HTERT RPE-1 (cell line): Measurements from ENCODE around the gene CLIP3.
"Not testable (repeated sequence)": the region's sequence is repeated elsewhere in the genome, so short reads cannot be mapped to it uniquely, and the experiment has no call there.

Experiments
- in situ Hi-C: fragments of 300-500 bp; cut with MboI; formaldehyde crosslinking; loops from 4 replicates; pipeline ENCODE4 v1.14.3; 2020; ENCODE audit warnings: low sequenced_read_pairs

CLIP3 gene

DNA sequence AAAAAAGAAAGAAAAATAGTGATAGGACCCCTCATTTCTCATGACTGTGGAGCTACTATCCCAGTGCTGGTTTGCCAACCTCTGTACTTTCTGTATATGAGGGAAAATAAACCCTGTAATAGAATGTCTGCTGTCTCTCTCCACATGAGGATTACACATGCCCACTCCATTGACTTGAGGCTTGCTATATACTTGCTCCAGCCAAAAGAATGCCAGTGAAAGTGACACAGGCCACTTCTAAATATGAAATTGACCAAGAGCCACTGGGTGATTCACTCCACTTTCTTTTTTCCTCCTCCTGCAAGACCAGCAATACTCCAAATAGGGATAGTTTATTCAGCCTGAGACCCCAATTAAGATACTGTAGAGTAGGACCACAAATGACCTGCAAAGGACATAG lies 15.2 kb upstream of the CLIP3 start:
- in situ Hi-C loops: no loop called here

DNA sequence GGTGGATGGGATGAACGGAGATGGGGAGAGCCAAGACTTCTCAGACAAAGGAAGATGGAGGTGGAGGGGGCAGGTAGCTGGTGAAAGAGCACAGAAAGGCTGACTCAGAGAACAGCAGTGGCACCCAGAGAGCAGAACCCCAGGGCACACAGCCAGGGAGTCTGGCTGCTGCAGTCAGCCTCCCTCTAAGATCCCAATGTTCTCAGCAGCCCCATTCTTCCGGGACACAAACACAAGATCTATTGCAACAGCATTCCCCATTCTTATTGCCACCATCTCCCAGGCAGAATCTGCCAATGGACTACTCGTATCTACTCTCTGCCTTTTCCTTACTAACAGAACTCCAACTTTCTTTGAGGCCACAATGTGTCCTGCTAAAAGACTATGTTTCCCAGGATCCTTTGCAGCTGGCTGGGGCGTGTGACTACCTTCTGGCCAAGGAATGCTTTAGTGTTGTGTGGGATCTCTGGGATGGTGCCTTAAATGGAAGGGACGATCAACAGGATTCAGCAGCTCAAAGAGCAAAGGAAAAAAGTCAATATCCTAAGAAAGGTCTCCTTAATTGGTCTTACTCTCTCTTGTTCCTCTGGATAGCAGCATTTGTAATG lies 13.9 kb upstream of the CLIP3 start:
- in situ Hi-C loops: no loop called here

DNA sequence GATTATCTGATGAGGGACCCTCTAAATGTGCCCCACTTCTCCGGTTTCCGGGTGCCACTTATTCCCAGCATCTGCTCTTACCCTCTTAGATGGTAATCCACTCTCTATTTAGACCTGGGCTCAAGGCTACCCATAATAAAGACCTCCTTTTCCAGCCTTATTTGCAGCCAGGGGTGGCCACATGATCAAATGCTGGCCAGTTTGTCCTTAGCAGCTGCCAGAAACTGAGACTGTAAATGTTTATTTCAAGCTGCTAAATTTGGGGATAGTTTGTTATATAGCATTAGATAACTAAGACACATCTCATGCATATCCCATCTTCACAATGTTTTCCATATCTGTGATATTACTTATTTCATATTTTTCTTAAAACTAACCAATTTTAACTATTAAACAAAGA lies 11.3 kb upstream of the CLIP3 start:
- in situ Hi-C loops: no loop called here

GRCh38 chr19:36041831-36042230 lies 9.2 kb upstream of the CLIP3 start:
- in situ Hi-C loops: no loop called here

DNA sequence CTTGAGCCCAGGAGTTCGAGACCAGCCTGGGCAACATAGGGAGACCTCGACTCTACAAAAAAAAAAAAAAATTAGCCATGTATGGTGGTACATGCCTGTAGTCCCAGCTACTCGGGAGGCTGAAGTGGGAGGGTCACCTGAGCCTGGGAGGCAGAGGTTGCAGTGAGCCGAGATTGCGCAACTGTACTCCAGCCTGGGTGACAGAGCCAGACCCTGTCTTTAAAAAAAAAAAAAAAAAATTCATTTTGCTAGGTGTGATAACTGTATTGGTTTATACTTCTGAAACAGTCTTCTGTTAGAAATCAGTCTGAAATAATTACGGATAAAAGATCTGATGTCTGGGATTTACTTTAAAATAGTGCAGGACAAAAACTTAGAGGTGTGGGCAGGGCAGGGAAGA lies 8.4 kb upstream of the CLIP3 start:
- in situ Hi-C loops: not testable (repeated sequence)

GRCh38 chr19:36040495-36040894 lies 7.8 kb upstream of the CLIP3 start:
- in situ Hi-C loops: no loop called here

DNA sequence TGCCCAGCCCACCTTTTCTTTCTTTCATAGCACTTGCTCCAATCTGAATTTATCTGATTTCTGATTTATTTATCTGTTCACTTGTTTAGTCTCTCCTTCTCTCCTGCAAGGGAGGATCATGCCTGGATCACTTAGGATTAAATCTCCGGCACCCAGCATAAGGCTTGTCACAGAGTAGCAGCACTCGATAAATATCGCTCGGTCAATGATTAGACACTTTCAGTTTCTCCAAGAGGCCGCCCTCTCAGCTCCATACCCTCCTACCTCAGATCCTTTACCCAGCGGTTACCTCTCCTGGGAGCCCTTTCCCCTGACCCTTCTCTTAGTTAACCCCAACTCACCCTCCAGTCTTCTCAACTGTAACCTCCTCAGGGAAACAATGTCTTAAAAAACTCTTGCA lies 1.4 kb downstream of the CLIP3 start:
- in situ Hi-C loops: no loop called here

DNA sequence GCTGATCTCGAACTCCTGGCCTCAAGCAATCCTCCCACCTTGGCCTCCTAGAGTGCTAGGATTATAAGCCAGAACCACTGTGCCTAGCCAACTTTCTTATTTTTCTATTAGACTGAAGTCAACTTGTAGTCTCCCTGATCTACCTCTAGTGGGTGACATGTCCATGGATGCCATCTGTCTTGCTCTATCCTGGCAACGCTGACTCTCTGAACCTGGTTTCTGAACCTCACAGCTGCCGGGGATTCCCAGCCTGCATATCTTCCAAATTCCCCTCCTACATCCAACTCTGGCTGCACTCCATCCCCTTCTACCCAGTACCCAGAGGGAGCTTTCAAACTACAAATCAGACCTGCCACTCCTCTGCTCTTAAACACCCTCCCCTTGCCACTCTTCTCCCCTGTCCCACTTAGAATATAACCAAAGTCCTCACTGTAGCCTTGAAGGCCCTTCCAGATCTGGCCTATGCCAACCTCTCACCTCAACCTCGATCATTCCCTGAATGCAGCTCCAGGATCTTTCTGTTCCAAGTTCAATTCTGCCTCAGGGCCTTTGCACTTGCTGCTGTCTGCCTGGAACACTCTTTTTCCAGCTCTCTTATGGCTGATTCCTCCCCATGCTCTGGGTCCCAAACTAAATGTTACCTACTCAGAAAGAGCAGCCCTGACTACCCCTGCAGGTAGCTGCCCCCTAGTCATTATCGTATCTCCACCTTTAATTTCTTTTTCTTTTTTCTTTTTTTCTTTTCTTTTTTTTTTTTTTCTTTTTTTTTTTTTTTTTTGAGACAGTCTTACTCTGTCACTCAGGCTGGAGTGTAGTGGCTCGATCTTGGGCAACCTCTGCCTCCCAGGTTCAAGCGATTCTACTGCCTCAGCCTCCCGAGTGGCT lies 2.2 kb downstream of the CLIP3 start:
- in situ Hi-C loops: no loop called here

DNA sequence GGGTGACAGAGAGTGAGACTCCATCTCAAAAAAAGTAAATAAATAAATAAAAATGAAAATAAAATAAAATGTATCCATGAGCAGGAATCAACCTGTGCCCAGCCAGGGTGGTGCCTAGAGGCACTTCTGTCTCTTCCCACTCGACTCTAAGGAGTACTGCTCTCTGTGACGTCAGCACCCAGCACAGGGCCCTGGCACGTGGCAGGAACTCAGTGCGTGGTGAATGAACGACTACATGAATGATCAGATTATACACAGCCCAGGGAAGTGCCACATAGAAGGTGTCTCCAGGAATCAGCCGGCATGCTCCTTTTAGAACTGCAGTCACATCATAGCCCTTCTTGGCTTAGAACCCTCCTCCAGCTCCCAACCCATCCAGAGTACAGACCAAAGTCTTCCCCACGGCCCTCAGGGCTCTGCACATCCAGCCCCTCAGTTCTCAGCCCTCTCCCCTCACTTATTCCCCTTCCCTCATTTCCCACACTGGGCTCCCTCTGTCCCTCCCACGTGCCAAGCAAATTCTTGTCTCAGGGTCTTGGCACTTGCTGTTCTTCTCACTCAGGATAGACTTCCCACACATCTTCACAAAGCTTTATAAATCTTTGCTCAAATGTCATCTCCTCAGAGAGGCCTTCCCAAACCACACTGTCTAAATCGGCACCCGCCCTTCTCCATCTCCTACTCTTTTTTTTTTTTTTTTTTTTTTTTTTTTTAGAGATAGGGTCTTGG lies 4.2 kb downstream of the CLIP3 start:
- in situ Hi-C loops: no loop called here

DNA sequence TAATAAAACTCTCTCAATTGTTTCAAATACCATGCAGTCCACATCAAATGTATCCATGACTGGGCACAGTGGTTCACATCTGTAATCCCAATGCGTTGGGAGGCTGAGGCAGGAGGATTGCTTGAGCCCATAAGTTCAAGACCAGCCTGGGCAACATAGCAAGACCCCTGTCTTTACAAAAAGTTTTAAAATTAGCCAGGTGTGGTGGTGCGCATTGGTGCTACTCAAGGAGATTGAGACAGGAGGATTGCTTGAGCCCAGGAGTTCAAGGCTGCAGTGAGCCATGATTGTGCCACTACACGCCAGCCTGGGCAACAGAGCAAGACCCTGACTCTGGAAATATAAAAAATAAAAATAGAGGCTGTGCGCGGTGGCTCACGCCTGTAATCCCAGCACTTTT lies 5.0 kb downstream of the CLIP3 start:
- in situ Hi-C loops: no loop called here

DNA sequence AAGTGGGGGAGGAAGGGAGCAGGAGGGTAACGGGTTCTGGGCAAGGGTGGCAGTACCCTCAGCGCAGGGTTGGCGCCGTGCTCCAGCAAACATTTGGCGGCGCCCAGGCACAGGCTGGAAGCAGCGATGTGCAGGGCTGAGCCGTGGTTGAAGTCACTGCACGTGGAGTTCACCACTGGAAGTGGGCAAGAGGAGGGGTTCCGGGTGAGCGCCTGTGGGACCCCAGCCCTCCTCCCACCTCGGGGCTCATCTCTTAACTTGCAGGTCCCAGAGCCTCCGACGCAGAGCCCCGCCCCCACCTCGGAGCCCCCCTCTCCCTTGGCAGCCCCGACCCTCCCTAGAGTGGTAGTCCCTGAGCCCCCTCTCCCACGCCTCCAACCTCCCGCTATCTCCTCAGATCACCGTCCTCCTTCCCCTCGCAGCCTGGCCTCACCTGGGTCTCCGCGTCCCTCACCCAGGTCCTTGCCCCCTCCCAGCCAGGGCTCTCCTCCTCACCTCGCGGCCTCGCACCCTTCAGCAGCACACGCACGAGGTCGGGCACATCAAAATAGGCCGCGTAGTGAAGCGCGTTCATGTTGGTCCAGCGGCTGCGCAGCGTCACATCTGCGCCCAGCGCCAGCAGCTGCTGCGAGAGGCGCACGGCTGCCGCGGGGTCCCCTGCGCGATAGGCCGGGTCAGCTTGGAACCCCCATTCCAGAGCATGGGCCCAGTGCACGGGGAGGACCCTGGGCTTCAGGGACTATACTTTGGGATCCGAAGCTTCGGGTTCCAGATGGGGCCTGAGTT lies 6.4 kb downstream of the CLIP3 start:
- in situ Hi-C loops: no loop called here

- in situ Hi-C loops: no loop called here
These were observed 7.1 kb downstream of the CLIP3 start for GRCh38 chr19:36025541-36025940.

- in situ Hi-C loops: no loop called here
These were observed 9.2 kb downstream of the CLIP3 start for GRCh38 chr19:36023432-36023831.

GRCh38 chr19:36019061-36019670 lies 13.5 kb downstream of the CLIP3 start:
- in situ Hi-C loops: no loop called here

DNA sequence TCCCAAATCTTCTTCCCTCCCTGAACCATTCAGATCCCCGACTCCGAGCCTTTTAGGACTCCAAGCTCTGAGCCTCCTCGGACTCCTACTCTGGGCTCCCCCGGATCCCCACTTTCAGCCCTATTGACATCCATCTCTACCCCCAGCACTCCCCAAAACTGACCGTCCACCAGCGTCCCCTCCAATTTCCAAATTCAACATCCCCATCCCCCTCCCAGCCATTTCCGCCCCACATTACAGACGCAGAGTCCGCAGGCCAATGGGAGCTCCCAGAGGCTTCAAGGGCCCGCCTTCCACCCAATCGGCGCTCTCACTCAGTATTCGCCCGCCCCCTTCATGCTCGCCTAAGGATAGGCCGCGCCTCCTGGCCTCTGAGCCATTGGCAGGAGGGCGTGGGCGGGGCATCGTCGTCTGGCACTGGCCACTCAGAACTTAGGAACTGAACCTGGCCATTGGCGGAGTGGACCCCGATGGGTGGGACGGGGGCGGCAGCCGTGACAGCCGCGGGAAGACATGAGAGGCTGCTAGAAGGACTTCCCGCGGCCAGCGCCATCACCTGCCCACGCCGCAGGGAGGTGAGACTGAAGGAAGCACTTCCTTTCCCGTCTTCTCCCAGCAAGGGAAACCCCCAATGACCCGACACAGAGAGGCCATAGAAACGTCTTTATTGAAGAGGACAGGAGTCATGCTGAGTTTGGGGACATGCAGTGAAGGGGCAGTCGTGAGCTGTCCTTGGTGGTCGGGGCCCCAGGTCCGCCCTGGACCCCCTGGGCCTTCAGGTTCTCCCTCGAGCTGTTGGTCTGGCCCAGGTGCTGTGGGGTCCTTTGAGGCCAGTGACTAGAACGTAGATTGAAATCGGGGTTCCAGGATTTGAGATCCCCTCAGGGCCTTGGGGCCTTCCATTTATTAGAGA lies 18.4 kb downstream of the CLIP3 start, which contains the start of gene ALKBH6:
ALKBH6 (minus strand) TSS at position 202 of the 913 bp plus-strand sequence. CDS start 816 bp downstream, outside the sequence.
- in situ Hi-C loops: no loop called here

- in situ Hi-C loops: no loop called here
These were observed 19.2 kb downstream of the CLIP3 start for GRCh38 chr19:36013280-36014011.

- in situ Hi-C loops: no loop called here
These were observed 22.3 kb downstream of the CLIP3 start for GRCh38 chr19:36010402-36010801.

DNA sequence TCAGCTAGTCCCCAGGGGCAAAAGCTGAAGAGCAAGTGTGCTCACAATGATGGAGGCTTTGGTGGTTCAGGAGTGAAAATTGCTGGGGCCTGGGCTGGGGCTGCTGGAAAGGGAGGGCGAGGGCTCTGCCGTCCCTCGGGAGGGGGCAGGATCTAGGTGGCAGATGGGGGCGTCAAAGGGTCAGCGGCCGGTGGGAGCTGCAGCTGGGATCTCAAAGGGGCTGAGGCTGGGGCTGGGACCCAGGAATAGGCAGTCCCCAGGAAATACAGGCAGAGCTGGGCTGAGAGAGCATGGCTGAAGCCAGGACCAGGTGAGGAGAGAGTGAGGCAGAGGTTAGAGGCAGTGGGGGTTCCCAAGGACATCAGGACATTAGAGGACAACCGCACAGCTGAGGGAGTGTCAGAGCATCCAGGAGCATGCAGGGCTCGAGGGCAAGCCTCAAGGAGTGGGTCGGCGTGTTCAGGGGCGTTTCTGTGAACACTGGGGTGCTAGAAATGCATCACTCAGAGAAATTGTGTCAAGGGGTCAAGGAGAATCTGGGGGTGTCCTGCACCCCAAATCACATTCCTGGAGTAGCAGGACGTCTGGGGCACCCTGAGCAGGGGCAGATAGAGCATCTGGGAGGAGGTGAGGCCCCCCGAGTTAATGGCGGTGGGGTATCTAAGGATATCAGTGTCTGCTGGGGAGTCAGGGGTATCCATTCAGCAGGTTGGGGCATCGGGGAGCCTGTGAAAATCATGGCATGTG lies 22.9 kb downstream of the CLIP3 start:
- in situ Hi-C loops: no loop called here
